ENCODE measurements around the gene SYNRG.
"Not testable (repeated sequence)": the region's sequence is repeated elsewhere in the genome, so short reads cannot be mapped to it uniquely, and the experiment has no call there.

Gene SYNRG

DNA sequence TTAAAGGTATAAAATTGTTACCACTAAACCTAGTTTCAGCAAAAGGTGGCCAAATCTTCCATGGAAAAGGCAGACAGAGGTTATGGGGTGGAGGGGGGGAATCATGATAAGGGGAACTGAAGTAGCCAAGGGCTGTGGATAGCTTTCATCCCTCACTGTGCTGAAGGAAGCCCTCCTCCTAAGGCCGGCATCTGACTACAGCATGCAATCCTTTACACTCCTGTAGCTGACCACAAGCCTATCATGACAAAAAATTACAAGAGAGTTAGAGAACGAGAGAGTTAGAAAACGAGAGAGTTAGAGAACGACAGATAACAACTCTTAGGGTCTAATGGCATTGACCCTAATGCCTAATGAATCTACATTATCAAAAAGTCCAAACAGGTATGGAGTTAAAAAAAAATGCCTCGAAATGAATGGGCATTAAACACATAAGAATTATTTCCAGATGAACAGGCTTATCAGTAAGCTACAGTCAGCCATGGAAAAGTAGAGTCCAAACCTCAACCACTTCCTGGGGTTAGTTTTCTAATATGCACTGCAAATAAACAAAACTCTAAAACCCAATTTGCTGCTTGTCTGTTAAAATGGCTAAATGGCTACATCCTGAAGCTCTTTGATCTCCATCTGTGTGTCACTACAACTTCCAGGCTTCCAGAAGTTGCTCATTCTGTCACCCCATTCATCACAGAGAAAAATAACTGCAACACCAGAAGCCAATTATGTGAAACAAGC is 89.8 kb downstream of the SYNRG start:
- Histone ChIP-seq H3K4me3 (ENCODE audit: low read length) (no peak overlapping the region), H3K9me3 (ENCODE audit: control insufficient read depth, insufficient read depth, low read length) (no peaks in the 10 kb centered on the region; the same call in 1 of the 2 replicates), H3K27me3 (ENCODE audit: control insufficient read depth, insufficient read depth, low read length) (no peaks in the 10 kb centered on the region), H3K27ac (ENCODE audit: low read length) (no peak overlapping the region), H3K36me3 (ENCODE audit: control insufficient read depth, insufficient read depth, low read length) (peaks cover 8% of the 10 kb centered on the region; the same call in 1 of the 2 replicates), H3K4me1 (ENCODE audit: control insufficient read depth, insufficient read depth, low read length) (no peaks in the 10 kb centered on the region)
- DNase-seq (ENCODE audit: low read depth, low spot score): no peak
- no CpG with 5 or more reads among the region's 5 CpGs for WGBS (ENCODE audit: insufficient coverage, insufficient read length)

DNA sequence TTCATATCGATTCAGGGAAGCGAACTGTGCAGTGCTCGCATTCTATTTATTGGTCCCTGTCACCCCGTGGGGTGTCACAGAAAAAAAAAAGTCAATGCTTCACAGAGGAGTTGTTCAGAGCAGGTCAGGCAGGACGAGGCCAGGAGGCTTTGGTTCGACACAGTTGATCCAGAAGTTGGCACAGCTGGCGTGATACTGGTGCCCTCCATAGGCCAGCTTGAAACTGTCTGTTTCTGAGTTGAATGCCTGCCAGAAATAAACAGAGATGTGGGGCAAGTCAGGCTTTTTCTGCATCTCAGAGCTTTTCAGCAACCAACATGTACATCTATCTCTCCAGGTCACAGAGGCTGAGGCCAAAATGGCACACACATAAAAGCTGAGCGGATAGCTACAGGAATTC is 90.4 kb downstream of the SYNRG start:
- DNase-seq (ENCODE audit: low read depth, low spot score): no peak
- Histone ChIP-seq H3K4me3 (ENCODE audit: low read length) (no peak overlapping the region), H3K36me3 (ENCODE audit: control insufficient read depth, insufficient read depth, low read length) (peaks cover 8% of the 10 kb centered on the region)

DNA sequence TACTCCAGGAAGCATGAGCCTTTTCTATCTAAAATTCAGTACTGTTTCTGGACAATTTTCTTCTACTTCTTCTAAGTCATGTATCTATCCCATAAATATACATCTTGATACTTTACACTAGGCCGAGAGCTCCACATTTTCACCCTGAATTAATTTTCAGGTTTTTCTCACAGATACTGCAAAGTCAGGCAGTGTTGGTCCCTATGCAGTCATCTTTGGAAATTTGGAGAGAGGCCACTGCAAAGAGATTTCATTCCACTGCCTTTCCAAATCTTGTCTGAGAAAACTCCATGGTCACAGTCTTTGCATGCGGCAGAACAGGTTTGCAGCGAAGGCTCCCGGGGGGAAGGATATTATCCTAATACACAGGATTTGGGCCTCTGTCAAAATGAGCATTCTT is 91.3 kb downstream of the SYNRG start:
- no peak for DNase-seq (ENCODE audit: low read depth, low spot score)
- peaks cover 5% of the 10 kb centered on the region for H3K36me3 ChIP-seq (ENCODE audit: control insufficient read depth, insufficient read depth, low read length)
- H3K4me1 ChIP-seq (ENCODE audit: control insufficient read depth, insufficient read depth, low read length): no peaks in the 10 kb centered on the region
- H3K4me3 ChIP-seq (ENCODE audit: low read length): no peak overlapping the region
- no peaks in the 10 kb centered on the region for H3K9me3 ChIP-seq (ENCODE audit: control insufficient read depth, insufficient read depth, low read length)
- WGBS (ENCODE audit: insufficient coverage, insufficient read length): no CpG with 5 or more reads among the region's 4 CpGs
- no peaks in the 10 kb centered on the region for H3K27me3 ChIP-seq (ENCODE audit: control insufficient read depth, insufficient read depth, low read length)
- H3K27ac ChIP-seq (ENCODE audit: low read length): no peak overlapping the region

More for the DNA sequence above, 90.4 kb downstream of the SYNRG start:
- no CpG with 5 or more reads among the region's 8 CpGs for WGBS (ENCODE audit: insufficient coverage, insufficient read length)
- Histone ChIP-seq H3K9me3 (ENCODE audit: control insufficient read depth, insufficient read depth, low read length) (no peaks in the 10 kb centered on the region; the same call in 1 of the 2 replicates), H3K27me3 (ENCODE audit: control insufficient read depth, insufficient read depth, low read length) (no peaks in the 10 kb centered on the region), H3K27ac (ENCODE audit: low read length) (no peak overlapping the region), H3K4me1 (ENCODE audit: control insufficient read depth, insufficient read depth, low read length) (no peaks in the 10 kb centered on the region)

DNA sequence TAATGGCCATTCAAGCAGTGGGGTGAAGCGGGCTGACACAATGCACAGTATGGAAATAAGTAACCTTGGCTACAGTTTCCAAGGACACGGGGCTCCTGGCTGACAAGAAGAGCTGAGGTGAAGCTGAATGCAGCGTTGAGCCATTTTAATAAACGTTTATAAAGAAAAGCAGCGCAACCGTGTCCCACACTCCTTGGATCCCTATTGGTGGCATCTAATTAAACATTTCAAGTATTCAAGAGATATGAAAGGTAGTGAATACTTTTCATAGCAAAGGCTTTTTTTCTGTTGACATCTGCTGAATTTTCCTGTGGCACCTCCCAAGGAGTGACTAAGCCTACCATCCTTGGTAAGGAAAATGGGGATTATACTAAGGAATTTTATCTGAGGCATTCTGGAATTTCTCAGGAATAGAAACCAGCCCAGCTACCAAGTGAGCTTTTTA is 93.1 kb downstream of the SYNRG start:
- H3K9me3 ChIP-seq (ENCODE audit: control insufficient read depth, insufficient read depth, low read length): no peaks in the 10 kb centered on the region
- H3K4me3 ChIP-seq (ENCODE audit: low read length): no peak overlapping the region
- WGBS (ENCODE audit: insufficient coverage, insufficient read length): no CpG with 5 or more reads among the region's 6 CpGs
- no peak for DNase-seq (ENCODE audit: low read depth, low spot score)
- no peak overlapping the region for H3K27ac ChIP-seq (ENCODE audit: low read length)
- H3K36me3 ChIP-seq (ENCODE audit: control insufficient read depth, insufficient read depth, low read length): peaks cover 9% of the 10 kb centered on the region
- no peaks in the 10 kb centered on the region for H3K27me3 ChIP-seq (ENCODE audit: control insufficient read depth, insufficient read depth, low read length)
- H3K4me1 ChIP-seq (ENCODE audit: control insufficient read depth, insufficient read depth, low read length): no peaks in the 10 kb centered on the region

DNA sequence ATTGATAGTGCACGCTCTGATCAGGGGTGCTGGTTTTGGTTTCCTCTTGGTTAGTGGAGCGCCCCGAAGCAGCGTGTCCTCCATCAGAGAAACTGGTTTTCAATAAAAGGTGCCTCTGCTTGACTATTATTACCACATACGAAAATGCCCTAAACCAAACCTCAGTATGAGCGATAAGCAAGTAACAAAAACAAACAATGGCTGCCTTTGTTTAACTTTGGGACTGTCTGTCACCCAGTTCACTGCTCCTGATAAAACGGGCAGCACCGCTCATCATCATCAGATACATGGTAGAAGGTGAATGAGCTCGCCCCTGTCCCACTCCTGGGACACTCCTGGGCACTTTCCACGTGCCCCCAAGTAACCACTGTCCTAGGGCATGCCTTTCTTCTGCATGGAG is 95.5 kb downstream of the SYNRG start:
- Histone ChIP-seq H3K36me3 (ENCODE audit: control insufficient read depth, insufficient read depth, low read length) (peaks cover 9% of the 10 kb centered on the region), H3K9me3 (ENCODE audit: control insufficient read depth, insufficient read depth, low read length) (no peaks in the 10 kb centered on the region), H3K27me3 (ENCODE audit: control insufficient read depth, insufficient read depth, low read length) (no peaks in the 10 kb centered on the region), H3K4me3 (ENCODE audit: low read length) (no peak overlapping the region), H3K4me1 (ENCODE audit: control insufficient read depth, insufficient read depth, low read length) (no peaks in the 10 kb centered on the region), H3K27ac (ENCODE audit: low read length) (no peak overlapping the region)
- DNase-seq (ENCODE audit: low read depth, low spot score): no peak
- no CpG with 5 or more reads among the region's 10 CpGs for WGBS (ENCODE audit: insufficient coverage, insufficient read length)

DNA sequence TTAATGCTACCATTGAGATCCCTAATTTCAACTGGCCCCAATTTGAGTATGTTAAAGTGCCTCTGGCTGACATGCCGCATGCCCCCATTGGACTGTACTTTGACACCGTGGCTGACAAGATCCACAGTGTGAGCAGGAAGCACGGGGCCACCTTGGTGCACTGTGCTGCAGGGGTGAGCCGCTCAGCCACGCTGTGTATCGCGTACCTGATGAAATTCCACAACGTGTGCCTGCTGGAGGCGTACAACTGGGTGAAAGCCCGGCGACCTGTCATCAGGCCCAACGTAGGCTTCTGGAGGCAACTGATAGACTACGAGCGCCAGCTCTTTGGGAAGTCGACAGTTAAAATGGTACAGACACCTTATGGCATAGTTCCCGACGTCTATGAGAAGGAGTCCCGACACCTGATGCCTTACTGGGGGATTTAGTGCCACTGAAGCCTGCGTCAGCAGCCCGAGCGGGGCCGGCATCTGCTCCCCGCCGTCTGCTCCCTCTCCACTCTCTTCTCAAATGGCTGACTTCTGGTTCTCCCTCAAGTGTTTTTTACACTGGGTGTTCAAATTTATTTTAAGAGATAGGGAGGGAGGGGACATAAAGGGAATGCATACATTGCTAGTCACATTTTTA is 96.7 kb downstream of the SYNRG start:
- no CpG with 5 or more reads among the region's 24 CpGs for WGBS (ENCODE audit: insufficient coverage, insufficient read length)

DNA sequence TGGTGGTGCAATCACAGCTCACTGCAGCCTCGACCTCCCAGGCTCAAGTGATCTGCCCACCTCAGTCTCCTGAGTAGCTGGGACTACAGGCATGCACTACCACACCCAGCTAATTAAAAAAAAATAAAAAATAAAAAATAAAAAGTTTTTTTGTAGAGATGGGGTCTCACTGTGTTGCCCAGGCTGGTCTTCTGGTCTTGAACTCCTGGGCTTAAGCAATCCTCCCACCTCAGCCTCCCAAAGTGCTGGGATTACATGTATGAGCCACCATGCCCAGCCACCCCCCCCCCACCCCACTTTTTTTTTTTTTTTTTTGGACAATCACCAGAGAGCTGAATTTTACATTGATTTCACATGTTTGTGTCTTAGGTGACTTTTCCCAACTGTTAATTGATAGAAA is 97.6 kb downstream of the SYNRG start:
- no CpG with 5 or more reads among the region's 1 CpG for WGBS (ENCODE audit: insufficient coverage, insufficient read length)
- not testable (repeated sequence) for H3K36me3 ChIP-seq (ENCODE audit: control insufficient read depth, insufficient read depth, low read length); H3K4me1 ChIP-seq (ENCODE audit: control insufficient read depth, insufficient read depth, low read length); H3K9me3 ChIP-seq (ENCODE audit: control insufficient read depth, insufficient read depth, low read length); H3K27ac ChIP-seq (ENCODE audit: low read length); DNase-seq (ENCODE audit: low read depth, low spot score); H3K27me3 ChIP-seq (ENCODE audit: control insufficient read depth, insufficient read depth, low read length); H3K4me3 ChIP-seq (ENCODE audit: low read length)

More for the DNA sequence above, 96.7 kb downstream of the SYNRG start:
- no peak for DNase-seq (ENCODE audit: low read depth, low spot score)
- Histone ChIP-seq H3K9me3 (ENCODE audit: control insufficient read depth, insufficient read depth, low read length) (no peaks in the 10 kb centered on the region), H3K4me1 (ENCODE audit: control insufficient read depth, insufficient read depth, low read length) (no peaks in the 10 kb centered on the region), H3K4me3 (ENCODE audit: low read length) (no peak overlapping the region), H3K27me3 (ENCODE audit: control insufficient read depth, insufficient read depth, low read length) (no peaks in the 10 kb centered on the region), H3K27ac (ENCODE audit: low read length) (no peak overlapping the region), H3K36me3 (ENCODE audit: control insufficient read depth, insufficient read depth, low read length) (peaks cover 6% of the 10 kb centered on the region)

DNA sequence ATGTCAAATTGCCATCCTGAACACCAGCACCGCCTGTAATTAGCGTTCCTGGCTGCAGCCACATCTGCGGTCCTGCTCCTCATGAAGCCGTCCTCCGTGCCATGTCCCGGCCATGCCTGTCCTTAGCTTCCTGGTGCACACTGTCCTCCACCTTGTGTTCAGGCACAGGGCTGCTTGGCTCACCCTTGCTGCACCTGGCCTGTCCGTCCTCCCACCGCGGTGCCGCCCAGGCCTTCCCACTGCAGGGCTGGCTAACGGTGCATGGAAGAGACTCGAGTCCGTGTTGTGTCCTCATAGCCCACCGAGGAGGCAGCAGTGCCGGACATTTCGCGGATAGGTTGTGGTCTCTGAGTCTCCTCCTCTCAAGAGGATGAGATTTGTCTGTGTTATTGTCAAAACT is 99.2 kb downstream of the SYNRG start:
- H3K9me3 ChIP-seq (ENCODE audit: control insufficient read depth, insufficient read depth, low read length): no peaks in the 10 kb centered on the region
- peaks cover 6% of the 10 kb centered on the region for H3K36me3 ChIP-seq (ENCODE audit: control insufficient read depth, insufficient read depth, low read length)
- WGBS (ENCODE audit: insufficient coverage, insufficient read length): no CpG with 5 or more reads among the region's 17 CpGs
- no peak overlapping the region for H3K4me3 ChIP-seq (ENCODE audit: low read length)
- H3K27ac ChIP-seq (ENCODE audit: low read length): no peak overlapping the region
- H3K4me1 ChIP-seq (ENCODE audit: control insufficient read depth, insufficient read depth, low read length): no peaks in the 10 kb centered on the region
- DNase-seq (ENCODE audit: low read depth, low spot score): no peak
- H3K27me3 ChIP-seq (ENCODE audit: control insufficient read depth, insufficient read depth, low read length): no peaks in the 10 kb centered on the region

DNA sequence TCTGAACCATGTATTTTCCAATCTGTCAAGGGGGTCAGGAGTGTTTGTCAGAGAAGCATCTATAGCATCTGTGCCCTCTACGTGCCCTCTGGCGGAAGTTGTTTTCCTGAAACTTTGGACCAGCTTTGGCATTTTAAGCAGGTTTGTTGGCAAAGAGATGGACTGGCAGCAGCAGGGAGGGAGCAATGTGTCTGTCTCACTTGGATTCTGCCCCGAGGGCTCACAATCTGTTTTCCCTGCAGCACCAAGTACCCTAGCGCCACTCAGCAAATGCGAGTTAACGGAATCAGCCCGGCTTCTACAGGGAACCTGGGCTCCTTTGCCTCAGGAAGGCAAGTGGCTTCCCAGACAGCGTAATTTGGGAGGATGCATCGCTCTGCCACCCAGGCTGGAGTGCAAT is 102.1 kb downstream of the SYNRG start:
- no peak overlapping the region for H3K27ac ChIP-seq (ENCODE audit: low read length)

DNA sequence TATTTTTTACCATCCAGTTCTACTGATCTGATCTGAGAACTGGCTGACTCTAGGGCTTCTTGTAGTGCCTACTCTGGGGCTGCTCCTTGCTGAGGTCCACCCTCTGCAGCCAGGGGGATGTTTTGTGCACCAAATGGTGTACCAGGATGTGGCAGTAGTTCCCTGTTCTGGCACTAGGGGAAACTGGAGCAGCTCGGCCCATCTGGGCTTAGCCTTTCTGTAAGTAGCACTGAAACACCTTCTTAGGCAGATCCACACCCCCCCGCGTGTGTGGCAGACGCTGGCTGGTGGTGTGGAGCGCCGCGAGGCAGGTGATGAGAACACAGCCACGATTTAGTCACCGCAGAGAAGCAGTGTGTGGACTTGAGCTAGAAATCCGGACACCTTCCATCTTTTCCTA is 102.5 kb downstream of the SYNRG start:
- Histone ChIP-seq H3K36me3 (ENCODE audit: control insufficient read depth, insufficient read depth, low read length) (no peaks in the 10 kb centered on the region), H3K27ac (ENCODE audit: low read length) (no peak overlapping the region), H3K4me3 (ENCODE audit: low read length) (no peak overlapping the region), H3K9me3 (ENCODE audit: control insufficient read depth, insufficient read depth, low read length) (no peaks in the 10 kb centered on the region), H3K4me1 (ENCODE audit: control insufficient read depth, insufficient read depth, low read length) (no peaks in the 10 kb centered on the region), H3K27me3 (ENCODE audit: control insufficient read depth, insufficient read depth, low read length) (no peaks in the 10 kb centered on the region)
- WGBS (ENCODE audit: insufficient coverage, insufficient read length): no CpG with 5 or more reads among the region's 10 CpGs
- no peak for DNase-seq (ENCODE audit: low read depth, low spot score)

More for the DNA sequence above, 102.1 kb downstream of the SYNRG start:
- DNase-seq (ENCODE audit: low read depth, low spot score): no peak
- no CpG with 5 or more reads among the region's 9 CpGs for WGBS (ENCODE audit: insufficient coverage, insufficient read length)
- no peaks in the 10 kb centered on the region for H3K27me3 ChIP-seq (ENCODE audit: control insufficient read depth, insufficient read depth, low read length)
- H3K4me3 ChIP-seq (ENCODE audit: low read length): no peak overlapping the region
- no peaks in the 10 kb centered on the region for H3K4me1 ChIP-seq (ENCODE audit: control insufficient read depth, insufficient read depth, low read length)
- no peaks in the 10 kb centered on the region for H3K9me3 ChIP-seq (ENCODE audit: control insufficient read depth, insufficient read depth, low read length)
- no peaks in the 10 kb centered on the region for H3K36me3 ChIP-seq (ENCODE audit: control insufficient read depth, insufficient read depth, low read length)

DNA sequence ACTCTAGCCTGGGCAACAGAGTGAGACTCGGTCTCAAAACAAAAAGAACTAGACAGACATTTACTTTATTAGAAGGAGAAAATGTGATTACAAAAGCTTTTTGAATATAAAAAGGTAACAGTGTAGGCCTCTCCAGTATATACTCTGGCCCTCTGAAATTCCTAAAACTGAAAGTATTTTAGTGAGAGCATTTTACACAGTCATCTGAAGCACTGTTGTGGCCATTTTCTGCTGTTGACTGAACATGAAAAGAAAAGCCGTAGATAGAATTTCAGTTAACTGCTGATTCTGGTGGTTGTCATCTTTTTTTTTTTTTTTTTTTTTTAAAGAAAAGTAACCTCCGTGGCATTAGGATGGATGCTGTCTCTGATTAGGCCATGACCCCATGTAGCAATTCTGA is 103.9 kb downstream of the SYNRG start:
- no peaks in the 10 kb centered on the region for H3K9me3 ChIP-seq (ENCODE audit: control insufficient read depth, insufficient read depth, low read length)
- H3K36me3 ChIP-seq (ENCODE audit: control insufficient read depth, insufficient read depth, low read length): no peaks in the 10 kb centered on the region
- H3K4me1 ChIP-seq (ENCODE audit: control insufficient read depth, insufficient read depth, low read length): no peaks in the 10 kb centered on the region
- no peak overlapping the region for H3K27ac ChIP-seq (ENCODE audit: low read length)
- no peak for DNase-seq (ENCODE audit: low read depth, low spot score)
- H3K4me3 ChIP-seq (ENCODE audit: low read length): no peak overlapping the region
- no CpG with 5 or more reads among the region's 3 CpGs for WGBS (ENCODE audit: insufficient coverage, insufficient read length)
- no peaks in the 10 kb centered on the region for H3K27me3 ChIP-seq (ENCODE audit: control insufficient read depth, insufficient read depth, low read length)
